ENCODE data around the gene SYT7. TPM values are rescaled to one million over a fixed set of nuclear protein-coding genes. Genes with fewer than 3 reads are reported as not detected.
"Not testable (repeated sequence)": the region's sequence is repeated elsewhere in the genome, so short reads cannot be mapped to it uniquely, and the experiment has no call there.

SYT7 gene
- total and polyA plus RNA-seq, 9 donors, result 0.93 to 2.8 (median 2.3) TPM

DNA sequence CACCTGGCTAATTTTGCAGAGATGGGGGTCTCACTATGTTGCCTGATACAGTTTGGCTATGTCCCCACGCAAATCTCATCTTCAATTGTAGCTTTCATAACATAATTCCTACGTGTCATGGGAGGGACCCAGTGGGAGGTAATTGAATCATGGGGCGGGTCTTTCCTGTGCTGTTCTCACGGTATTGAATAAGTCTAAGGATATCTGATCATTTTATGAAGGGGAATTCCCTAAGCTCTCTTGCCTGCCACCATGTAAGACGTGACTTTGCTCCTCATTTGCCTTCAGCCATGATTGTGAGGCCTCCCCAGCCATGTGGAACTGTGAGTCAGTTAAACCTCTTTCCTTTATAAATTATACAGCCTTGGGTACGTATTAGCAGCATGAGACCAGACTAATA lies 113.3 kb downstream of the SYT7 start:
- H3K9me3 ChIP-seq (replicated peaks; ENCODE audit: control insufficient read depth, low read depth, low read length); H3K4me1 ChIP-seq (ENCODE audit: control insufficient read depth, insufficient read depth, low read length); H3K27me3 ChIP-seq (ENCODE audit: control insufficient read depth, insufficient read depth, low read length); H3K27ac ChIP-seq (ENCODE audit: low read length); DNase-seq; H3K36me3 ChIP-seq (ENCODE audit: control insufficient read depth, insufficient read depth, low read length); H3K4me3 ChIP-seq (ENCODE audit: low read length): not testable (repeated sequence)
- WGBS (ENCODE audit: insufficient coverage), result 88% methylated on average over 1 of the region's 6 CpGs

Other genes starting within 250 kb of the SYT7 start
- 208 TPM for gene DDB1, start 248.0 kb downstream of the SYT7 start, total RNA-seq
- gene DDB1, start 248.0 kb downstream of the SYT7 start, polyA plus RNA-seq (ENCODE audit: insufficient read depth in 1 of 8, insufficient read length in 8 of 8, low replicate concordance in 1 of 8), result 100 to 1,000 TPM; 174 to 240 (median 219) TPM
- 13.3 TPM for gene TKFC, start 247.8 kb downstream of the SYT7 start, total RNA-seq
- 10 to 100 TPM; 13.5 to 32.3 (median 19.5) TPM for gene TKFC, start 247.8 kb downstream of the SYT7 start, polyA plus RNA-seq (ENCODE audit: insufficient read depth in 1 of 8, insufficient read length in 8 of 8, low replicate concordance in 1 of 8)
- gene CYB561A3, start 219.2 kb downstream of the SYT7 start, total RNA-seq, result 8.8 TPM
- 10 to 100 TPM; 14.9 to 21.3 (median 16.8) TPM for gene CYB561A3, start 219.2 kb downstream of the SYT7 start, polyA plus RNA-seq (ENCODE audit: insufficient read depth in 1 of 8, insufficient read length in 8 of 8, low replicate concordance in 1 of 8)
- gene TMEM138, start 218.7 kb downstream of the SYT7 start, total RNA-seq, result 15.8 TPM
- 10 to 100 TPM; 14.4 to 25.1 (median 20.4) TPM for gene TMEM138, start 218.7 kb downstream of the SYT7 start, polyA plus RNA-seq (ENCODE audit: insufficient read depth in 1 of 8, insufficient read length in 8 of 8, low replicate concordance in 1 of 8)
- gene TMEM216, start 188.5 kb downstream of the SYT7 start, total RNA-seq, result 14.2 TPM
- 10 to 100 TPM; 12.4 to 20.7 (median 16.9) TPM for gene TMEM216, start 188.5 kb downstream of the SYT7 start, polyA plus RNA-seq (ENCODE audit: insufficient read depth in 1 of 8, insufficient read length in 8 of 8, low replicate concordance in 1 of 8)
- gene CPSF7, start 151.1 kb downstream of the SYT7 start, total RNA-seq, result 27.8 TPM
- 10 to 100 TPM; 59.9 to 75.9 (median 66.2) TPM for gene CPSF7, start 151.1 kb downstream of the SYT7 start, polyA plus RNA-seq (ENCODE audit: insufficient read depth in 1 of 8, insufficient read length in 8 of 8, low replicate concordance in 1 of 8)
- gene SDHAF2, start 151.0 kb downstream of the SYT7 start, total RNA-seq, result 28.0 TPM
- gene SDHAF2, start 151.0 kb downstream of the SYT7 start, polyA plus RNA-seq (ENCODE audit: insufficient read depth in 1 of 8, insufficient read length in 8 of 8, low replicate concordance in 1 of 8), result 10 to 100 TPM; 25.2 to 40.2 (median 35.3) TPM
- 0.13 TPM for gene LRRC10B, start 72.3 kb downstream of the SYT7 start, total RNA-seq
- under 1 TPM in 7 of 8 donors, not detected in 1; 0.08 to 0.52 (median 0.18) TPM for gene LRRC10B, start 72.3 kb downstream of the SYT7 start, polyA plus RNA-seq (ENCODE audit: insufficient read depth in 1 of 8, insufficient read length in 8 of 8, low replicate concordance in 1 of 8)
- gene DAGLA, start 99.3 kb upstream of the SYT7 start, total RNA-seq, result 2.0 TPM
- 1 to 10 TPM; 4.3 to 6.4 (median 5.0) TPM for gene DAGLA, start 99.3 kb upstream of the SYT7 start, polyA plus RNA-seq (ENCODE audit: insufficient read depth in 1 of 8, insufficient read length in 8 of 8, low replicate concordance in 1 of 8)
- 0.49 TPM for gene MYRF, start 171.6 kb upstream of the SYT7 start, total RNA-seq
- 1 to 10 TPM; 1.2 to 3.3 (median 1.5) TPM for gene MYRF, start 171.6 kb upstream of the SYT7 start, polyA plus RNA-seq (ENCODE audit: insufficient read depth in 1 of 8, insufficient read length in 8 of 8, low replicate concordance in 1 of 8)
- 152 TPM for gene TMEM258, start 211.5 kb upstream of the SYT7 start, total RNA-seq
- gene TMEM258, start 211.5 kb upstream of the SYT7 start, polyA plus RNA-seq (ENCODE audit: insufficient read depth in 1 of 8, insufficient read length in 8 of 8, low replicate concordance in 1 of 8), result 100 to 1,000 TPM; 124 to 196 (median 137) TPM
- 14.7 TPM for gene FEN1, start 211.8 kb upstream of the SYT7 start, total RNA-seq
- 10 to 100 TPM; 14.8 to 21.3 (median 19.6) TPM for gene FEN1, start 211.8 kb upstream of the SYT7 start, polyA plus RNA-seq (ENCODE audit: insufficient read depth in 1 of 8, insufficient read length in 8 of 8, low replicate concordance in 1 of 8)
- 18.8 TPM for gene FADS1, start 235.9 kb upstream of the SYT7 start, total RNA-seq
- 10 to 100 TPM; 17.5 to 33.4 (median 21.2) TPM for gene FADS1, start 235.9 kb upstream of the SYT7 start, polyA plus RNA-seq (ENCODE audit: insufficient read depth in 1 of 8, insufficient read length in 8 of 8, low replicate concordance in 1 of 8)
- 46.1 TPM for gene FADS2, start 247.2 kb upstream of the SYT7 start, total RNA-seq
- 100 to 1,000 TPM in 4 of 8 donors, 10 to 100 TPM in 4; 70.3 to 130 (median 96.1) TPM for gene FADS2, start 247.2 kb upstream of the SYT7 start, polyA plus RNA-seq (ENCODE audit: insufficient read depth in 1 of 8, insufficient read length in 8 of 8, low replicate concordance in 1 of 8)